H1 (cell line): ENCODE data around the gene BRD2. TPM values are rescaled to one million over a fixed set of nuclear protein-coding genes. Genes with fewer than 3 reads are reported as not detected.
A peak's percentile ranks its signal among the peaks of the same experiment; 100 is the strongest.

Experiments used
- ATF3 ChIP-seq: IDR thresholded peaks from 2 replicates; pipeline ENCODE4 v1.6.1; 2011; ENCODE audit warnings: low read depth, mild to moderate bottlenecking, low read length; ENCODE audit not compliant: insufficient read depth
- BCL11A ChIP-seq, 2 experiments: IDR thresholded peaks; one replicate each; pipeline ENCODE4 v1.6.1; 2011; ENCODE audit warnings: low read depth in 2 of 2, low read length in 2 of 2, mild to moderate bottlenecking in 2 of 2
- BRCA1 ChIP-seq: IDR thresholded peaks from 2 replicates; pipeline ENCODE4 v1.6.1; 2012; ENCODE audit warnings: low read depth, low read length, improper control_type of control experiment
- CBX5 ChIP-seq: fragments of 300-800, 300-1000 bp; sonication (generic); IDR thresholded peaks from 2 replicates; pipeline ENCODE4 v1.7.1; 2016; ENCODE audit warnings: antibody characterized with exemption, low read length, low read depth
- EGR1 ChIP-seq: IDR thresholded peaks from 2 replicates; pipeline ENCODE4 v1.6.1; 2011; ENCODE audit warnings: low read depth, low read length, borderline replicate concordance
- NANOG ChIP-seq: IDR thresholded peaks from 2 replicates; pipeline ENCODE4 v1.6.1; 2011; ENCODE audit warnings: low read length, low read depth, mild to moderate bottlenecking, inconsistent platforms; ENCODE audit not compliant: insufficient read depth, poor library complexity, severe bottlenecking
- RAD21 ChIP-seq, 2 experiments: IDR thresholded peaks in 1 of 2; conservative IDR thresholded peaks in 1 of 2; 2 replicates each; pipeline ENCODE4 v1.6.1; 2011; ENCODE audit warnings: low read depth in 2 of 2, low read length in 2 of 2, improper control_type of control experiment in 1 of 2, inconsistent platforms in 1 of 2, mild to moderate bottlenecking in 1 of 2, moderate library complexity in 1 of 2
- RFX5 ChIP-seq: IDR thresholded peaks from 2 replicates; pipeline ENCODE4 v1.6.1; 2011; ENCODE audit warnings: low read depth, low read length, improper control_type of control experiment, borderline replicate concordance
- SRF ChIP-seq: IDR thresholded peaks from 2 replicates; pipeline ENCODE4 v1.6.1; 2011; ENCODE audit warnings: mild to moderate bottlenecking, low read depth, low read length, moderate library complexity
- polyA plus RNA-seq, 7 experiments: library from polyadenylated mRNA; depleted of rRNA in 3 of 7; stranded (reverse) in 5 of 7; unstranded in 2 of 7; fragments of >200 nt in 5 of 7; fragments of 200-250 nt in 2 of 7; gene quantifications; 1 replicate in 5 of 7; 2 replicates in 1 of 7; 4 replicates in 1 of 7; pipeline versions ENCODE4 v1.2.1 to v1.2.3, GENCODE V29; 2011 to 2013; ENCODE audit warnings: missing spikeins in 2 of 7, mixed read lengths in 2 of 7
- total RNA-seq: library from RNA; stranded (reverse); fragmentation: NEBNext Ultra II Directional; extraction: Animal tissue kit (Norgen Biotek cat#: 25700); gene quantifications from 2 replicates; pipeline ENCODE4 v1.2.1, GENCODE V29; 2021

The BRD2 gene
- total and polyA plus RNA-seq, 2 of the 8 experiments (the other 6 are each of a cell fraction or from before 2014, with no cell fraction given), result 132 to 185 TPM

- no peak for TF ChIP-seq EGR1
- no peak for TF ChIP-seq CBX5
- TF ChIP-seq RAD21 (IDR thresholded peaks at IDR 0.05 in 1 of 2, conservative IDR thresholded peaks at IDR 0.05 in 1 of 2; ENCODE audit: low read depth in 2 of 2, low read length in 2 of 2), result peak; percentile 83 to 90
- no peak for TF ChIP-seq BCL11A (IDR thresholded peaks at IDR 0.05; ENCODE audit: low read depth in 2 of 2, low read length in 2 of 2)
- no peak for TF ChIP-seq ATF3
- peak; percentile 42; the same call in 1 of the 2 replicates for TF ChIP-seq RFX5
- no peak for TF ChIP-seq BRCA1
- TF ChIP-seq SRF, result no peak
- no peak for TF ChIP-seq NANOG
Observed at GRCh38 chr6:33014841-33015634, 46.6 kb downstream of the BRD2 start (continued).
